Activated CD8-positive, alpha-beta memory T cell treated with anti-CD3 and anti-CD28 coated beads, Interleukin-2, amount 50 U/mL, for 4 hours (primary cell): ENCODE results near the gene GLOD5.
A peak's percentile ranks its signal among the peaks of the same experiment; 100 is the strongest.

Experiments
- DNase-seq: peaks from one replicate; pipeline ENCODE4 v3.0.0-alpha.2; 2020

Gene GLOD5

GRCh38 chrX:48761674-48762471 lies at the start of gene GLOD5:
Gene GLOD5, plus strand, starts transcription at chrX:48761747. Its CDS starts 44 bp downstream, at chrX:48761791.
- DNase-seq: no peak

GRCh38 chrX:48711929-48712505 lies 49.5 kb upstream of the GLOD5 start:
- no peak for DNase-seq

- DNase-seq: no peak
Measured at GRCh38 chrX:48713847-48714246, 47.7 kb upstream of the GLOD5 start.

GRCh38 chrX:48714573-48714972 lies 47.0 kb upstream of the GLOD5 start:
- no peak for DNase-seq

- no peak for DNase-seq
Measured at GRCh38 chrX:48715072-48715471, 46.5 kb upstream of the GLOD5 start.

- no peak for DNase-seq
Measured at GRCh38 chrX:48715876-48716502, 45.6 kb upstream of the GLOD5 start.

- DNase-seq: no peak
Measured at GRCh38 chrX:48719958-48720357, 41.6 kb upstream of the GLOD5 start.

- DNase-seq: no peak
Measured at GRCh38 chrX:48720577-48721250, 40.8 kb upstream of the GLOD5 start.

GRCh38 chrX:48721916-48722315 lies 39.6 kb upstream of the GLOD5 start:
- DNase-seq: no peak

GRCh38 chrX:48726596-48726995 lies 35.0 kb upstream of the GLOD5 start:
- DNase-seq: no peak

- no peak for DNase-seq
Measured at GRCh38 chrX:48728653-48729052, 32.9 kb upstream of the GLOD5 start.

- DNase-seq: no peak
Measured at GRCh38 chrX:48736303-48736702, 25.2 kb upstream of the GLOD5 start.

GRCh38 chrX:48736878-48737212 lies 24.7 kb upstream of the GLOD5 start:
- no peak for DNase-seq

- DNase-seq: peak; percentile 79
Measured at GRCh38 chrX:48737213-48737938, 24.2 kb upstream of the GLOD5 start.

GRCh38 chrX:48737940-48738339 lies 23.6 kb upstream of the GLOD5 start:
- no peak for DNase-seq

GRCh38 chrX:48741834-48742233 lies 19.7 kb upstream of the GLOD5 start:
- no peak for DNase-seq

- DNase-seq: no peak
Measured at GRCh38 chrX:48745222-48745621, 16.3 kb upstream of the GLOD5 start.

- DNase-seq: no peak
Measured at GRCh38 chrX:48747415-48748016, 14.0 kb upstream of the GLOD5 start.

GRCh38 chrX:48749182-48749581 lies 12.4 kb upstream of the GLOD5 start:
- DNase-seq: no peak

- DNase-seq: no peak
Measured at GRCh38 chrX:48751343-48751742, 10.2 kb upstream of the GLOD5 start.

GRCh38 chrX:48752498-48752897 lies 9.0 kb upstream of the GLOD5 start:
- DNase-seq: no peak

- no peak for DNase-seq
Measured at GRCh38 chrX:48753708-48754228, 7.8 kb upstream of the GLOD5 start.
